NCI-H146 (cell line): Measurements from ENCODE around the gene TTC34.
"Not testable (repeated sequence)": the region's sequence is repeated elsewhere in the genome, so short reads cannot be mapped to it uniquely, and the experiment has no call there.

Source experiments
- DNase-seq: peaks from one replicate; lab custom pipeline; 2025; lab: John Stamatoyannopoulos, UW

TTC34 gene

DNA sequence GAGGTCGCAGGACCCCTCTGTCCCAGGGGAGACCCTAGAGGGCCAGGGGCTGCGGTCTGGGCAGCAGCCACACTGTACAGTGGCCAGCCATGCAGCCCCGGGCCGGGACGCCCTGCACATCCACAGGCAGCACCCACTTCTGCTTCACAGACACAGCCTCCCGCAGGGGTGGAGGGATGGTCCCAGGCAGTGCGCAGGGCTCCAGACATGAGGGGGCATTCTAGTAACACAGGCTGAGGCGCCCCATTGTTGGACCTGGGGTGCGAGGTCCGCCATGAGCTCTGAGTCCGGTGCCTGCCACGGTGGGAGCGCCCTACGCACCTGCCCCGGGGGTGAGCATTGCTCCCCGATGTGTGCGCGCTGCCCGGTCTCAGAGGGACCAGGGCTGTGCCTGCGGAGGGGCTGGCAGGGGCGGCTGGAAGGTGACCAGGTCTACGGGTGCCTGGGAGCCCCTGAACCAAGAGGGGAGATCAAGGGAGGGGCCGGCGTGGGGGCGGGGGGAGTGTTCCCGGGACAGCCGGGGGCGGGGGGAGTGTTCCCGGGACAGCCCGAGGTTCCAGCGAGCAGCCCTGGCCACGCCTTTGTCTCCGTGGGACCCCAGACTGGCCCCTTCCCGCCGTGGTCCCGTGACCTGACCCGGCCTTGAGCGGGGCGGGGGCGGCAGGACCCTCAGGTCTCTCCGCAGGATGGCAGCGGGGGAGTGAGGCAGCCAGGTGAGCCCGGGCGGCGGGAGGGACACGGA is 173.1 kb downstream of the TTC34 start:
- no peak for DNase-seq

DNA sequence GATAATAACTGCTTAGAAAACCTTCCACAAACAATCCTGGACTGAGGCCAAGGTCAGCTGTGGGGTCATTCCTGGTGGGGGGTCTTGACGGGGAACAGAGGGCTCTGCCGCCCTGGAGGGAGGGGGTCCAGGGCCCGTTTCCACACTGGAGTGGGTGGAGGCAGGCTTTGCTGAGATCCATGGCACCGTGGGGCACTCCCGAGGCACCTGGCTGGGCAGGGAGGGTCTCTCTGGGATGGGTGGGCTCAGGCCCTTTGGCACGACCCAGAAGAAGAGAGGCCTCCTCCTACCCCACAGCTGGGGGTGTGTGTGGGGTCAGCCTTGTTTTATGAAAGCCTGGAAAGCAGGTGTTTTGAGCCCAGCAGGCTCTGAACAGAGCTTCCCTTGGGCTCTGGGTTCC is 173.7 kb downstream of the TTC34 start:
- DNase-seq = no peak

- not testable (repeated sequence) for DNase-seq
Measured at GRCh38 chr1:2625748-2626147, 175.7 kb downstream of the TTC34 start.

GRCh38 chr1:2625311-2625710 is 176.2 kb downstream of the TTC34 start:
- DNase-seq = no peak

GRCh38 chr1:2624735-2625300 is 176.7 kb downstream of the TTC34 start:
- DNase-seq = no peak

GRCh38 chr1:2623571-2624337 is 177.7 kb downstream of the TTC34 start:
- DNase-seq = no peak

DNA sequence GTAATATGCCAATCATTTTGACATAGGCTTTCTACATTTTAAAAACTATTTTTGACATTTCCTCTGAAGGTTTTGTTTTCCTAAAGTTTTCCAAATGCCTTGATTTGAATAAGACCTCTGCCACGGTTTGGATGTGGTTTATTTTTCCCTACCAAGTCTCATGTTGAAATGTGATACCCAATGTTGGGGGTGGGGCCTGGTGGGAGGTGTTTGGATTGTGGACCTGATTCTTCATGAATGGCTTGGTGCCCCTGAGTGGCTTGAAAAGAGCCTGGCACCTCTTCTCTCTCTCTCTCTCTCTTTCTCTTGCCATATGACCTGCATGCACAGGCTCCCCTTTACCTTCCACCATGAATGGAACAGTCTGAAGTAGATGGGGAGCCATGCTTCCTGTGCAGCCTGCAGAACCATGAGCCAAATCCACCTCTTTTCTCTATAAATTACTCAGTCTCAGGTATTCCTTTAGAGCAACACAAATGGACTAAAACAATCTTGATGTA is 183.5 kb downstream of the TTC34 start:
- no peak for DNase-seq

GRCh38 chr1:2614145-2614544 is 187.3 kb downstream of the TTC34 start:
- DNase-seq = no peak

- no peak for DNase-seq
Measured at GRCh38 chr1:2612591-2613365, 188.7 kb downstream of the TTC34 start.

- DNase-seq = peak; percentile 89
Measured at GRCh38 chr1:2611621-2612437, 189.7 kb downstream of the TTC34 start.

- DNase-seq = peak; percentile 90
Measured at GRCh38 chr1:2611031-2611501, 190.4 kb downstream of the TTC34 start.

GRCh38 chr1:2610036-2610959 is 191.2 kb downstream of the TTC34 start:
- no peak for DNase-seq

GRCh38 chr1:2609319-2610035 is 192.0 kb downstream of the TTC34 start:
- no peak for DNase-seq

- no peak for DNase-seq
Measured at GRCh38 chr1:2607641-2608091, 193.8 kb downstream of the TTC34 start.

GRCh38 chr1:2606881-2607621 is 194.4 kb downstream of the TTC34 start:
- DNase-seq = no peak

- no peak for DNase-seq
Measured at GRCh38 chr1:2606396-2606880, 195.1 kb downstream of the TTC34 start.

GRCh38 chr1:2605509-2606395 is 195.7 kb downstream of the TTC34 start:
- DNase-seq = no peak
